ENCODE measurements around the gene U2SURP. TPM values are rescaled to one million over a fixed set of nuclear protein-coding genes. Genes with fewer than 3 reads are reported as not detected.

Gene U2SURP
- total RNA-seq (2022) (275 TPM in 2 replicates), Bru-seq, nascent RNA (percentile 99 among the genes with signal in this experiment), BruChase-seq, experiment 1, labeled RNA remaining after a 6-hour chase (percentile 95 among the genes with signal in this experiment), BruChase-seq, experiment 2, labeled RNA remaining after a 2-hour chase (percentile 97 among the genes with signal in this experiment)
- long read RNA-seq, full-length matches to known transcripts, result 32 of 121 reads
- long read RNA-seq, partial matches to known transcripts, result 14 of 121 reads
- long read RNA-seq, other reads (novel, unspliced or antisense), result 75 of 121 reads

DNA sequence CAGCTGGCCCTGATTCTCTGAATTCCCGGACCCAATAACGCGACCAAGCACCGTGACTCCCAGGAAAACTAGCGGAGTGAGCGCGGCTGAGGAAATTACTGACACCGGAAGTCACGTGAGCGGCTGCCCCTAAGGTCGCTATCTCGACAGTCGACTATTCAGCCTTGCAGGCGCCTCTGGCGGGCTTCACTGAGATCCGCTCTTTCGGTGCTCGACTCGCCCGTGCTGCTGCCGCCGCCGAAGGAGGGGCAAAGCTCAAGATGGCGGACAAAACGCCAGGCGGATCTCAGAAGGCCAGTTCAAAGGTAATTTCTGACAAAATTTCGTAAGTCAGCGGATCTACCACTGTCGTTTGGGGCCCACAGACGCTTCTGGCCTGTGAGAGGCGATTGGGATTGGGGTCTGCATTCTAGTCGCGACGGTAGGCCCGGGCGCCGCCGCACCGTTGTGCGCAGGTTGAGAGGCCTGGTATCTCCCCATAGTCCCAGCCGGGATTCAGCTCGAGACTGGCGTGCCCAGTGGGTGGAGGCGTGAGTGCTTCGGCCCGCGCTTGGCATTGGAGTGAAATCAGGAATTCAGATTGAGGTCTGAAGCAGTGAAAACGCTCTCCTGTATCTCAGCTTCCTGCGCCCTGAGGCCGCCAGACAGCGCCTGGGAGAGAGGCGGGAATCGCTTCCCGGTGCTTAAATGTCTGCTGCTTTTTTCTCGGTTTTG, at the start of gene U2SURP:
Gene U2SURP, plus strand, starts transcription at position 202 of the 714 bp plus-strand sequence. Its CDS starts 59 bp downstream, at position 261.
- Mint-ChIP-seq H3K4me3 (ENCODE audit: low read depth, unreplicated experiment) (peak within 1 kb of the TSS; percentile 94), H3K36me3 (ENCODE audit: insufficient read depth, unreplicated experiment) (peaks cover 49% of the 10 kb centered on the region), H3K4me1 (ENCODE audit: low read depth, unreplicated experiment) (peaks cover 57% of the 10 kb centered on the region), H3K27ac (ENCODE audit: unreplicated experiment) (peak within 1 kb of the TSS; percentile 96), H3K9me3 (ENCODE audit: low read depth, unreplicated experiment) (no peaks in the 10 kb centered on the region), H3K27me3 (ENCODE audit: unreplicated experiment) (no peaks in the 10 kb centered on the region)
- TSS peak; percentile 38 for BruUV-seq (replicated peaks)
- intact Hi-C loops (cut with micrococcal nuclease; ENCODE audit: unreplicated experiment), result loop anchor here (10.0 kb wide), 1 partner anchor 337 kb away; no protein-coding TSS in a partner anchor
- TF ChIP-seq, protein P1, sequence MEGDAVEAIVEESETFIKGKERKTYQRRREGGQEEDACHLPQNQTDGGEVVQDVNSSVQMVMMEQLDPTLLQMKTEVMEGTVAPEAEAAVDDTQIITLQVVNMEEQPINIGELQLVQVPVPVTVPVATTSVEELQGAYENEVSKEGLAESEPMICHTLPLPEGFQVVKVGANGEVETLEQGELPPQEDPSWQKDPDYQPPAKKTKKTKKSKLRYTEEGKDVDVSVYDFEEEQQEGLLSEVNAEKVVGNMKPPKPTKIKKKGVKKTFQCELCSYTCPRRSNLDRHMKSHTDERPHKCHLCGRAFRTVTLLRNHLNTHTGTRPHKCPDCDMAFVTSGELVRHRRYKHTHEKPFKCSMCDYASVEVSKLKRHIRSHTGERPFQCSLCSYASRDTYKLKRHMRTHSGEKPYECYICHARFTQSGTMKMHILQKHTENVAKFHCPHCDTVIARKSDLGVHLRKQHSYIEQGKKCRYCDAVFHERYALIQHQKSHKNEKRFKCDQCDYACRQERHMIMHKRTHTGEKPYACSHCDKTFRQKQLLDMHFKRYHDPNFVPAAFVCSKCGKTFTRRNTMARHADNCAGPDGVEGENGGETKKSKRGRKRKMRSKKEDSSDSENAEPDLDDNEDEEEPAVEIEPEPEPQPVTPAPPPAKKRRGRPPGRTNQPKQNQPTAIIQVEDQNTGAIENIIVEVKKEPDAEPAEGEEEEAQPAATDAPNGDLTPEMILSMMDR (IDR thresholded peaks at IDR 0.05; ENCODE audit: unreplicated experiment), result no peak
- DNase-seq, result peak; percentile 99
- CTCF ChIA-PET, result interaction anchor here (0.6 to 2.2 kb wide), 12 partner anchors 8 to 1097 kb away, joined by 3 to 10 read pairs (median 5); no protein-coding TSS in a partner anchor

DNA sequence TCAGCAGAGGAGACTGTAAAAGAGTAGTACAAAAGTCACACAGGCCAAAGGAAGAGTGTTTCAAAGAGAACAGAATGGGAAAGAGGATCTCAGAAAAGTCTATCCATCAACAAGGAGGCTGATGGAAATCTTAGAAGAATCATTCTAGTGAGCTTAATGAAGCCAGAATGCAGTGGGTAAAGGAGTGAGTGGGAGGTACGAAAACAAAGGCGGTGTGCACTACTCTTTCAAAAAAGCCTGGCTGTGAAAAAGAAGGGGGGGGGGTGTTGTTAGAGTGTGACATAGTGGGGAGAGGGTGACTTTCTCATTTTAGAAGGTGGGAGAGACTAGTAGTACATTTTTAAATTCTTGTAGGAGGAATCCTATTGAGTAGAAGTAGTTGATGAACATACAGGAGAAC, 49.6 kb upstream of the U2SURP start:
- intact Hi-C loops (cut with micrococcal nuclease; ENCODE audit: unreplicated experiment), result no loop called here
- H3K4me3 Mint-ChIP-seq (ENCODE audit: low read depth, unreplicated experiment), result no peak overlapping the region
- no peaks in the 10 kb centered on the region for H3K27me3 Mint-ChIP-seq (ENCODE audit: unreplicated experiment)
- H3K9me3 Mint-ChIP-seq (ENCODE audit: low read depth, unreplicated experiment), result no peaks in the 10 kb centered on the region
- BruUV-seq (replicated peaks), result no TSS peak
- CTCF ChIA-PET, result interaction anchor here (0.6 to 1.2 kb wide), 5 partner anchors 19 to 316 kb away, joined by 3 to 6 read pairs (median 4); no protein-coding TSS in a partner anchor
- no peak for DNase-seq
- TF ChIP-seq, protein P1 (IDR thresholded peaks at IDR 0.05; ENCODE audit: unreplicated experiment), result no peak
- H3K36me3 Mint-ChIP-seq (ENCODE audit: insufficient read depth, unreplicated experiment), result no peaks in the 10 kb centered on the region
- peaks cover 5% of the 10 kb centered on the region for H3K4me1 Mint-ChIP-seq (ENCODE audit: low read depth, unreplicated experiment)
- no peak overlapping the region for H3K27ac Mint-ChIP-seq (ENCODE audit: unreplicated experiment)

DNA sequence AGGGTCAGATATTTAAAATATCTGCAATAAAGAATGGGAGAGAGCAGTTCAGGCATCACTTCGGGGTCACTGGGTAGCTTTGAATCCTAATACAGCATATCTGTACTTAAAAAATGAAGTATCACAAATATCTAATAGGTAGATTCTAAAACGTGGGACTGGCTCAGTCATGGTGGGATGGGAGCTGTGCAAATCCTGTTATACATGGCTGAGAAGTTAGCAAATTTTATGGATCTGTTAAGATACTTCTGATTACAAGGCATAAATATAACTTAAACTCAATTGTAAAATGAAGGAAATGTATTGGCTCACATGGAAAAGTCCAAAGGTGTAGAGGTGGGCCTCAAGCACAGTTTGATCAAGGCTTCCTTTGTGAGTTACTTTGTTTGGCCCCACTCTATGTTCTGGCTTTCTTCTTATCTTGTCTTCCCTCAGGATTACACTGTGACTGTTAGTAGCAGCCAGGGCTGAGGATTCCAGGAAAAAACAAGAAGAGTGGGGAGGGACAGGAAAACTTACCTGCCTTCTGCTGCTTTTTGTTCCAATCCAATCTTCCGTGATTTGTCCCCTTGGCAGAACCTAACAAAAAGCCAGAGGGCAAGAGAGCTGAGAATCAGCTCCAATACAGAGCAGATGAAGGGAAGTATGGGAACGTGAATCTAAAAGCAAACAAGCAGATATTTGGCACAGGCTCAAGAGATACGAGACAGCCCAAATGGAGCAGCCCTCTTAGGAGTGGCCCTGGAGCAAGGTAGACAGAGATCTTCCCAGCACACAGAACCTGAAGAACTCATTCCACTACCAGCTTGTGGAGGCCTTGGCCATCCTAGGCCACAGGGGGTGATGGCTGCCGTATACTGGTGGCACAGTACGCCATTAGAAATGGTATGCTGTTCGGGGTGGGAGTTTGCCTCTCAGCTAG, 48.8 kb upstream of the U2SURP start:
- CTCF ChIA-PET, result interaction anchor here (0.8 to 1.6 kb wide), 3 partner anchors 18 to 315 kb away, joined by 3 to 5 read pairs (median 4); no protein-coding TSS in a partner anchor
- no TSS peak for BruUV-seq (replicated peaks)
- Mint-ChIP-seq H3K27ac (ENCODE audit: unreplicated experiment) (no peak overlapping the region), H3K27me3 (ENCODE audit: unreplicated experiment) (no peaks in the 10 kb centered on the region), H3K36me3 (ENCODE audit: insufficient read depth, unreplicated experiment) (no peaks in the 10 kb centered on the region), H3K4me3 (ENCODE audit: low read depth, unreplicated experiment) (no peak overlapping the region), H3K9me3 (ENCODE audit: low read depth, unreplicated experiment) (no peaks in the 10 kb centered on the region), H3K4me1 (ENCODE audit: low read depth, unreplicated experiment) (no peaks in the 10 kb centered on the region)
- DNase-seq, result no peak
- intact Hi-C loops (cut with micrococcal nuclease; ENCODE audit: unreplicated experiment), result no loop called here
- TF ChIP-seq, protein P1 (IDR thresholded peaks at IDR 0.05; ENCODE audit: unreplicated experiment), result no peak

DNA sequence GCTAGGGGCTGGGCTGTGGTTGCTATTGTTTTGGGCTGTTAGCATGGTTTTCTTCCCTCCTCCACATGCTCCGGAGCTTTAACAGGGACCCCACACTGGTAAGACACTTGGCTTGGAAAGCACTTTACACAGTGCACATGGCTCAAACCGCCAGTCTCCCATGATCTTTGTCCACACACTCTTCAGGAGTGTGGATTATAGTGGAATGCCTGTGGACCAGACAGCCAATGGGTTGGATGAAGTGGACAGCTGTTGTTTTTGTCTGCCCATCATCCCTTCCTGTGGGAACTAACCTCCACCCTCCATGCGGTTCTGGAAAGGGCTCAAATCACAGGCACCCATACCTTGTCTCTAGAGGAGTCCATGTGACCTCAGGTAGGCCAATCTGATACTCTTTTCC, 47.9 kb upstream of the U2SURP start:
- Mint-ChIP-seq H3K27me3 (ENCODE audit: unreplicated experiment) (no peaks in the 10 kb centered on the region), H3K27ac (ENCODE audit: unreplicated experiment) (no peak overlapping the region), H3K4me1 (ENCODE audit: low read depth, unreplicated experiment) (peaks cover 4% of the 10 kb centered on the region), H3K36me3 (ENCODE audit: insufficient read depth, unreplicated experiment) (no peaks in the 10 kb centered on the region), H3K4me3 (ENCODE audit: low read depth, unreplicated experiment) (no peak overlapping the region), H3K9me3 (ENCODE audit: low read depth, unreplicated experiment) (no peaks in the 10 kb centered on the region)
- CTCF ChIA-PET, result interaction anchor here (1.6 kb wide), 1 partner anchor 23 kb away, joined by 5 read pairs; no protein-coding TSS in a partner anchor
- no peak for DNase-seq
- no TSS peak for BruUV-seq (replicated peaks)
- TF ChIP-seq, protein P1 (IDR thresholded peaks at IDR 0.05; ENCODE audit: unreplicated experiment), result no peak
- intact Hi-C loops (cut with micrococcal nuclease; ENCODE audit: unreplicated experiment), result no loop called here

Data from Calu3 (cell line).